ENCODE results near the gene ADORA2A.

Gene ADORA2A

GRCh38 chr22:24418786-24419474 lies 8.5 kb upstream of the ADORA2A start:
- no peak for DNase-seq (ENCODE audit: low read depth)

- DNase-seq (ENCODE audit: low read depth), result no peak
Observed at GRCh38 chr22:24419475-24419850, 7.9 kb upstream of the ADORA2A start.

- no peak for DNase-seq (ENCODE audit: low read depth)
Observed at GRCh38 chr22:24420072-24420976, 7.1 kb upstream of the ADORA2A start.

- no peak for DNase-seq (ENCODE audit: low read depth)
Observed at GRCh38 chr22:24420977-24421343, 6.4 kb upstream of the ADORA2A start.

GRCh38 chr22:24421428-24421931 lies 5.9 kb upstream of the ADORA2A start:
- no peak for DNase-seq (ENCODE audit: low read depth)

GRCh38 chr22:24422102-24422665 lies 5.2 kb upstream of the ADORA2A start:
- DNase-seq (ENCODE audit: low read depth), result no peak

- DNase-seq (ENCODE audit: low read depth), result peak; percentile 51
Observed at GRCh38 chr22:24423519-24424000, 3.8 kb upstream of the ADORA2A start.

- DNase-seq (ENCODE audit: low read depth), result no peak
Observed at GRCh38 chr22:24424001-24424900, 3.1 kb upstream of the ADORA2A start.

- no peak for DNase-seq (ENCODE audit: low read depth)
Observed at GRCh38 chr22:24424901-24425775, 2.3 kb upstream of the ADORA2A start.

GRCh38 chr22:24426436-24426835 lies 963 bp upstream of the ADORA2A start:
- no peak for DNase-seq (ENCODE audit: low read depth)

GRCh38 chr22:24426851-24427499 lies 424 bp upstream of the ADORA2A start:
- DNase-seq (ENCODE audit: low read depth), result no peak

GRCh38 chr22:24428751-24429410 lies 1.5 kb downstream of the ADORA2A start:
- DNase-seq (ENCODE audit: low read depth), result no peak

- peak; percentile 41 for DNase-seq (ENCODE audit: low read depth)
Observed at GRCh38 chr22:24429411-24430365, 2.3 kb downstream of the ADORA2A start.

- DNase-seq (ENCODE audit: low read depth), result no peak
Observed at GRCh38 chr22:24430431-24431308, 3.3 kb downstream of the ADORA2A start.

- no peak for DNase-seq (ENCODE audit: low read depth)
Observed at GRCh38 chr22:24431309-24432034, 4.1 kb downstream of the ADORA2A start.

- no peak for DNase-seq (ENCODE audit: low read depth)
Observed at GRCh38 chr22:24432059-24432853, 4.9 kb downstream of the ADORA2A start.

All from activated T-helper 9 cell treated with anti-CD3 and anti-CD28 coated beads, Interleukin-2, amount 50 U/mL, for 16 hours (primary cell).